Lung (tissue), 12 donors: ENCODE results near the gene CEP63. TPM values are rescaled to one million over a fixed set of nuclear protein-coding genes. Genes with fewer than 3 reads are reported as not detected.

Experiments
- ATAC-seq: fragments of 200-7000 bp; cut with Tn5 transposase; one replicate; pipeline ENCODE4 v1.9.1; 2020; ENCODE audit warnings: moderate number of reproducible peaks; ENCODE audit not compliant: insufficient read depth, low FRiP score
- DNase-seq, 3 donors: peaks; one replicate each; pipeline ENCODE4 v3.0.0-alpha.2; 2013 to 2017
- H3K27ac ChIP-seq, 2 donors: one replicate each; pipeline ENCODE4 v1.5.1; 2013; ENCODE audit warnings: mild to moderate bottlenecking in 2 of 2, moderate library complexity in 2 of 2, control low read depth in 1 of 2, inconsistent platforms in 1 of 2, low read depth in 1 of 2, low read length in 1 of 2
- H3K27me3 ChIP-seq, 3 donors: one replicate each; pipeline ENCODE4 v1.5.1; 2013; ENCODE audit warnings: low read length in 2 of 3; ENCODE audit not compliant: control insufficient read depth in 3 of 3, insufficient read depth in 3 of 3
- H3K36me3 ChIP-seq, 4 donors: one replicate each; pipeline ENCODE4 v1.5.1; 2013; ENCODE audit warnings: low read length in 4 of 4, mild to moderate bottlenecking in 1 of 4, moderate library complexity in 1 of 4; ENCODE audit not compliant: control insufficient read depth in 4 of 4, insufficient read depth in 4 of 4
- H3K4me1 ChIP-seq, 5 donors: one replicate each; pipeline ENCODE4 v1.5.1; 2013; ENCODE audit warnings: low read length in 5 of 5, mild to moderate bottlenecking in 2 of 5, moderate library complexity in 1 of 5; ENCODE audit not compliant: control insufficient read depth in 5 of 5, insufficient read depth in 5 of 5
- H3K4me3 ChIP-seq: one replicate; pipeline ENCODE4 v1.5.1; 2013; ENCODE audit warnings: mild to moderate bottlenecking, control low read depth, moderate library complexity
- H3K9ac ChIP-seq, 2 donors: one replicate each; pipeline ENCODE4 v1.5.1; 2013; ENCODE audit warnings: low read length in 2 of 2, control low read depth in 1 of 2; ENCODE audit not compliant: insufficient read depth in 1 of 2
- H3K9me3 ChIP-seq, 4 donors: one replicate each; pipeline ENCODE4 v1.5.1; 2013; ENCODE audit warnings: low read length in 3 of 4, mild to moderate bottlenecking in 1 of 4, moderate library complexity in 1 of 4; ENCODE audit not compliant: control insufficient read depth in 4 of 4, insufficient read depth in 3 of 4
- WGBS, 2 donors: extraction: QIAGEN DNeasy Blood & Tissue Kit; methylation state at CpG; one replicate each; pipeline ENCODE4 v1.1.7; 2013; 5-methylcytosine and 5-hydroxymethylcytosine counted together
- polyA plus RNA-seq, 2 donors: library from polyadenylated mRNA; stranded (reverse); fragments of 200-250 nt; gene quantifications; one replicate each; pipeline ENCODE4 v1.2.1, GENCODE V29; 2013
- total RNA-seq, 2 donors: library from RNA; depleted of rRNA in 1 of 2; stranded (reverse); fragments of >200 nt in 1 of 2; gene quantifications; one replicate each; pipeline ENCODE4 v1.2.1, GENCODE V29; 2014 to 2021
- TF ChIP-seq, protein P1 (sequence below): IDR thresholded peaks from 2 replicates; pipeline ENCODE4 v1.5.1; 2012; ENCODE audit warnings: mild to moderate bottlenecking; ENCODE audit errors: control extremely low read depth, extremely low read depth
- donor health status: control.
- donor health status: control.
- donor health status: Bipolar disorder and iron deficiency.
- donor health status: healthy.
- donor health status: DM: yes; HTN: yes; CAD: no.

CEP63 gene
- total and polyA plus RNA-seq, 4 donors, result 12.4 to 50.1 (median 18.2) TPM

DNA sequence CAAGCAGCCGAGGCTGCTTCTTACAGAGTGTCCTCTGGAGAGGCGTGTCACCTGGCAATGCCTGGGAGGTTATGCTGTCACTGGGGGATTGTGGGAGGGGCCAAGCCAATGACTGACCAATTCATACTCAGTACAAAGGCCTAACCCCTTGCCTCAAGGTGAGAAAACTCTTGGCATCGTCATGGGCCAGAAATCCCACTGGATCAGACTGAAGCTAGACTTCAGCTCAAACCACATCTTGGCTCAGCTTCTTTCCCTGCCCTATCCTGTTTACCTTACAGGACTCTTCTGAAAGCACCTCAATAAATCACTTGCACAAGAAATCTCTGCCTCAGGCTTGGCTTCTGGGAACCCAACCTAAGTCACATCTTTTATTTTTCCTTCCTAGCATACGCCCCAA lies 9.6 kb upstream of the CEP63 start:
- ATAC-seq (no peak), DNase-seq (no peak)
- H3K4me3 ChIP-seq, result no peak overlapping the region
- H3K27me3 ChIP-seq, result no peaks in the 10 kb centered on the region
- TF ChIP-seq, protein P1, sequence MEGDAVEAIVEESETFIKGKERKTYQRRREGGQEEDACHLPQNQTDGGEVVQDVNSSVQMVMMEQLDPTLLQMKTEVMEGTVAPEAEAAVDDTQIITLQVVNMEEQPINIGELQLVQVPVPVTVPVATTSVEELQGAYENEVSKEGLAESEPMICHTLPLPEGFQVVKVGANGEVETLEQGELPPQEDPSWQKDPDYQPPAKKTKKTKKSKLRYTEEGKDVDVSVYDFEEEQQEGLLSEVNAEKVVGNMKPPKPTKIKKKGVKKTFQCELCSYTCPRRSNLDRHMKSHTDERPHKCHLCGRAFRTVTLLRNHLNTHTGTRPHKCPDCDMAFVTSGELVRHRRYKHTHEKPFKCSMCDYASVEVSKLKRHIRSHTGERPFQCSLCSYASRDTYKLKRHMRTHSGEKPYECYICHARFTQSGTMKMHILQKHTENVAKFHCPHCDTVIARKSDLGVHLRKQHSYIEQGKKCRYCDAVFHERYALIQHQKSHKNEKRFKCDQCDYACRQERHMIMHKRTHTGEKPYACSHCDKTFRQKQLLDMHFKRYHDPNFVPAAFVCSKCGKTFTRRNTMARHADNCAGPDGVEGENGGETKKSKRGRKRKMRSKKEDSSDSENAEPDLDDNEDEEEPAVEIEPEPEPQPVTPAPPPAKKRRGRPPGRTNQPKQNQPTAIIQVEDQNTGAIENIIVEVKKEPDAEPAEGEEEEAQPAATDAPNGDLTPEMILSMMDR, result no peak
- H3K4me1 ChIP-seq, result peaks cover 0 to 14% (median 2%) of the 10 kb centered on the region in 5 donors
- peak overlapping the region in 1 of 2 donors; percentile 67 for H3K27ac ChIP-seq
- H3K9ac ChIP-seq, result no peak overlapping the region
- peaks cover 11 to 34% (median 28%) of the 10 kb centered on the region in 4 donors for H3K36me3 ChIP-seq
- 53 to 72% methylated on average over 4 of the region's 4 CpGs for WGBS, 2 donors
- no peaks in the 10 kb centered on the region for H3K9me3 ChIP-seq

DNA sequence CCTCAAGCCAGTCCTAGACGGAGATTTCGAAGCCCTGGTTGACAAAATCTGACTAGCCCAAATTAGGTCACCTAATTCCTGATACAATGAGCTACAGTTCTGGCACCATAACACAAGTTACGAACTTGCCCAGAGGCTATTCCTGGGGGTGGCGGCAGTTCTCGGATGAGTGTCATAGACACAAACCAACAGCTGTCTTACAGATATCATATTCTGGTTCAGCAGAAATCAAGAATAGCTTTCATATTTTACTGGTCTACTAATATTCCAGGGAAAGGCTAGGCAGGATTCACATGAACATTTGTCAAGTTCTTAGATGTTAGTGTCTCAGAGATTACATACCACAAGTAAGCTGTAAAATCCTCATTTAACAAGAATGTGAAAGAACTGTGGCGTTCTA lies 8.9 kb upstream of the CEP63 start:
- Histone ChIP-seq H3K27me3 (no peaks in the 10 kb centered on the region), H3K4me3 (no peak overlapping the region), H3K36me3 (peaks cover 12 to 40% (median 32%) of the 10 kb centered on the region in 4 donors), H3K9ac (no peak overlapping the region), H3K27ac (peak overlapping the region; percentile 4 to 67), H3K4me1 (peaks cover 0 to 10% (median 2%) of the 10 kb centered on the region in 5 donors), H3K9me3 (no peaks in the 10 kb centered on the region)
- TF ChIP-seq, protein P1, result no peak
- 79 to 82% methylated on average over 6 of the region's 6 CpGs for WGBS, 2 donors
- no peak for ATAC-seq
- DNase-seq, result no peak

DNA sequence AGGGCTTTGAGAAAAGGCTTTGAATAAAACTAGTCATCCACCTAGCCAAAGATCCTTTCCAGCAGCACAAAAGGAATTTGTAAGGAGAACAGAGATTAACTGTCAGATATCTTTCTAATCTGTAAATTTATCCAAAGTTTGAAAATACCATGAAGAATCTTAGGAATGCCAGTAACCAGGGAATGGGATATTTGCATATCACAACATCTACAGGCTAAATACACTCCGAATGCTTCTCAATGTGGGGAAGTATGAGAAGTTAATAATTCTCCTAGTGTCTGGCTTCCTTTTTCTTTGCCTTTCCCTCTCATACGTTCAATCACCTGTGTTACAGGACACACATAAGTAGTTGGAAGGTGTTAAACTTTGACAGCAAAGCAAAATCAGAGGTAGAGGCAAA lies 7.9 kb upstream of the CEP63 start:
- H3K27ac ChIP-seq, result no peak overlapping the region
- peaks cover 12 to 47% (median 37%) of the 10 kb centered on the region in 4 donors for H3K36me3 ChIP-seq
- WGBS, 2 donors, result 48 to 80% methylated on average over 2 of the region's 2 CpGs
- no peaks in the 10 kb centered on the region for H3K9me3 ChIP-seq
- DNase-seq (peak in 2 of 3 donors; percentile 36 to 63), ATAC-seq (no peak)
- TF ChIP-seq, protein P1, result no peak
- H3K4me1 ChIP-seq, result peaks cover 0 to 5% (median 4%) of the 10 kb centered on the region in 5 donors
- H3K4me3 ChIP-seq, result no peak overlapping the region
- no peak overlapping the region for H3K9ac ChIP-seq
- H3K27me3 ChIP-seq, result no peaks in the 10 kb centered on the region

DNA sequence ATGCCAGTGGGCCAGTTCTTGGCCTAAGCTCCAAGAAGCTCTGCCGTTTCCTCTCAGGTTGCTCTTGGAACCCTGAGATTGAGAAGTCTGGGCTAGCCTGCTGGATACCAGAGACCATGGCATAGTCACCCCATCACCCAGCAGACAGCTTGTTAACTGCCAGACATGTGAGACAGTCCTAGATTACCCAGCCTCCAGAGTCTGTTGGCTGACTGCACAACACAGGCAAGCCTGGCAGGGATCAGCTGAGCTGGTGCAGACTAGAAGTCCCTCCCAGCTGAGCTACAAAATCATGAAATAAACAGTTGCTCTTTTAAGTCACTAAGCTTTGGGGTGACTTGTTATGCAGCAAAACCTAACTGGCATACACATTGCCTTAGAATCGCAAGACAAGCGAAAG lies 5.3 kb upstream of the CEP63 start:
- DNase-seq (no peak), ATAC-seq (no peak)
- Histone ChIP-seq H3K9me3 (no peaks in the 10 kb centered on the region), H3K4me1 (peaks cover 10 to 14% (median 11%) of the 10 kb centered on the region in 5 donors), H3K9ac (no peak overlapping the region), H3K4me3 (no peak overlapping the region), H3K36me3 (peaks cover 12 to 47% (median 37%) of the 10 kb centered on the region in 4 donors), H3K27ac (peak overlapping the region in 1 of 2 donors; percentile 23), H3K27me3 (no peaks in the 10 kb centered on the region)
- 94 to 96% methylated on average over 3 of the region's 3 CpGs for WGBS, 2 donors
- TF ChIP-seq, protein P1, result no peak
